ENCODE data around the gene GLCE. TPM values are rescaled to one million over a fixed set of nuclear protein-coding genes. Genes with fewer than 3 reads are reported as not detected.

The GLCE gene
- total RNA-seq, 1 donor from 2014 or later = 5.6 TPM

DNA sequence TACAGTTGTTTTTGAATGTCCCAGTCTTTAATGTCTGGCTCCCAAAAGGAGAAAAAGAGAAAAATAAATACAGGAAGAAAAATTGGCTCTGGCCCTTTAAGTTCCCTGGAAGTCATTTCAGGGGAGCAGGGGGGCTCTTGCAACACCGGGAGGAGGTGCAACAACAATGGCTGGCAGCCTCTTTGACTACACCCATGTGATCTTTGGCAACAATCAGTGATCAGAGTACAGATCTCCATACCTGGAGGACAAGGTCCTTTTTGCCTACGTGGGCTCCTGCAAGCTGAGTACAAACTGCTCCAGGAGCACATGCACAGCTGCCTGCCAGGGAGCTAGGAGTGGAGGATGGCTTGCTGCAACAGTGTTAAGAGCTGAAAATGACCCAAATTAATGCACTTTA lies 63.9 kb downstream of the GLCE start:
- CTCF ChIA-PET = no interaction called here
- POLR2A ChIA-PET = no interaction called here

DNA sequence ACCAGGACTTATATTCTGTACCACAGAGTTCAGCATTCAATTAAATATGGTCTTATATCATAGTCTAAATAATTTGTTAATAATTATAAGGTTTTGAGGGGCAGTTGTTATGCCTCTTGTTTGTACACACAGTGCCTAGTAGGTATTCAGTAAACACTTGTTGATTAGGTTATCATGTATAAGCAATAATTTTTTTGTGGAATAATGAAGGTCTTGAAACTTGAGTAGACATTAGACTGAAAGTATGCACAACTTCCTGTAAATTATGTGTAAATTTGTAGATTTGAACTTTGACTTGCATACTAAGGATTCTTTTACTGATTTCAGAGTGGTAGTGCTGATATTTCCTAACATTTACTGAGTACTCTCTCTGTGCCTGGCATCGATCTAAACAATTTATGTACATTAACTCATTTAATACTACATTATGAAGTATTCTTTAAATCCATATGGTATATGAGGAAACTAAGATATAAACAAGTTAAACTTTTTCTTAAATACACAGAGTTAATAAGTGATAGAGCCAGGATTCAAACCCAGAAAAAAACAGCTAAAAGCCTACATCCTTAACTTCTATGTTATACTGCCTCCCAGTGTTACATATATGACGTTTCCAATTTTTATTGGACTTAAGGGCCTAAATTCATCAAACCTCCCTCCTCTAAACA lies 65.1 kb downstream of the GLCE start:
- intact Hi-C loops (cut with micrococcal nuclease) = no loop called here
- H3K9me3 Mint-ChIP-seq = peaks cover 19% of the 10 kb centered on the region
- no peaks in the 10 kb centered on the region for H3K4me1 Mint-ChIP-seq
- DNase-seq (no peak), ATAC-seq (ENCODE audit: low read depth) (no peak)
- CTCF ChIA-PET = no interaction called here
- no peaks in the 10 kb centered on the region for H3K27me3 Mint-ChIP-seq
- no peak for TF ChIP-seq CTCF (IDR thresholded peaks at IDR 0.05)
- POLR2A ChIA-PET = interaction anchor here (0.5 kb wide), 1 partner anchor 1002 kb away, joined by 3 read pairs; no protein-coding TSS in a partner anchor
- H3K4me3 Mint-ChIP-seq = no peak overlapping the region
- H3K27ac Mint-ChIP-seq = no peak overlapping the region
- H3K36me3 Mint-ChIP-seq (ENCODE audit: low read depth) = peaks cover 27% of the 10 kb centered on the region

More for the DNA sequence above, 63.9 kb downstream of the GLCE start:
- intact Hi-C loops (cut with micrococcal nuclease) = no loop called here
- Mint-ChIP-seq H3K4me3 (no peak overlapping the region), H3K9me3 (peaks cover 20% of the 10 kb centered on the region), H3K36me3 (ENCODE audit: low read depth) (peaks cover 30% of the 10 kb centered on the region), H3K27ac (no peak overlapping the region), H3K4me1 (no peaks in the 10 kb centered on the region), H3K27me3 (no peaks in the 10 kb centered on the region)
- DNase-seq (no peak), ATAC-seq (ENCODE audit: low read depth) (no peak)
- TF ChIP-seq CTCF (IDR thresholded peaks at IDR 0.05) = no peak

- Mint-ChIP-seq H3K4me1 (no peaks in the 10 kb centered on the region), H3K9me3 (peaks cover 16% of the 10 kb centered on the region), H3K36me3 (ENCODE audit: low read depth) (peaks cover 25% of the 10 kb centered on the region), H3K27me3 (no peaks in the 10 kb centered on the region), H3K27ac (no peak overlapping the region), H3K4me3 (no peak overlapping the region)
- ChIA-PET POLR2A (no interaction called here), CTCF (no interaction called here)
- DNase-seq (no peak), ATAC-seq (ENCODE audit: low read depth) (no peak)
- TF ChIP-seq CTCF (IDR thresholded peaks at IDR 0.05) = no peak
- intact Hi-C loops (cut with micrococcal nuclease) = no loop called here
These were observed 65.6 kb downstream of the GLCE start for GRCh38 chr15:69226023-69226355.

DNA sequence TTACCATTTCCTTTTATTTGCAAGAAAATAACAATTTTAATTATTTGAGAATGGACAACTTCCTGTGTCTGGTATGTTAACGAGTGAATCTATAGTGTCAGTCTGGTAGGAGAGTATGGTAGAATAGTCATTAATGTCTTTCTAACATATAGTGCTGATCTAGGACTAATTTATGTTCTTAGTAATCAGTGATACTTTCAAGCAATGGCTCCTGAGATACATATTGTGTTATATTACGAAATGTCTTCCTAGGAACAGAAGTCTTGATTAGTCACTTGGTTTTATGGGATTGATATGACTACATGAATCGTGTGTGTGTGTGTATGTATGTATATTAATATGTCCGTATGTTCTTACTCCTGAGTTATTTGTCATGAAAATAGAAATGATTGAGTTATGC lies 71.7 kb downstream of the GLCE start:
- Mint-ChIP-seq H3K27ac (no peak overlapping the region), H3K4me1 (no peaks in the 10 kb centered on the region), H3K9me3 (no peaks in the 10 kb centered on the region), H3K36me3 (ENCODE audit: low read depth) (peaks cover 10% of the 10 kb centered on the region), H3K27me3 (peaks cover 2% of the 10 kb centered on the region), H3K4me3 (no peak overlapping the region)
- DNase-seq (no peak), ATAC-seq (ENCODE audit: low read depth) (no peak)
- ChIA-PET CTCF (no interaction called here), POLR2A (no interaction called here)
- intact Hi-C loops (cut with micrococcal nuclease) = no loop called here
- no peak for TF ChIP-seq CTCF (IDR thresholded peaks at IDR 0.05)

DNA sequence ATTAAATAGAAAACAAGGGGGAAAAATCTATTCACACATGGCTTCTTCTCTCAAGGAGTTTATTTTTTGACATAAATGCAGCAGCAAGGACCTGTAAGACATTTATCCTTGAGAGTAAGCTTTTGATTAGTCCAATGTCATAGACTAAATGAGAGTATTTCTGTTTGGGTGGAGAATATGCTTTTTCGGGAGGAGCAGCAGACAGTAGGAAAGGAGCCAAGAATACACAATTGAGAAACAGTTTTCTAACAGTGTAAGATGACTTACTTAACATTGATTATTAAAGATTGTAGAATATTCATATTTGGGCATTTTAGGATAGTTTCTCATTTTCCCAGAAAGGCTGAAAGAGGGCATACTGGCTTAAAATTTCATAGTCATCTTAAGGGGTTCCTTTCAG lies 72.3 kb downstream of the GLCE start:
- intact Hi-C loops (cut with micrococcal nuclease) = no loop called here
- H3K4me1 Mint-ChIP-seq = no peaks in the 10 kb centered on the region
- DNase-seq (no peak), ATAC-seq (ENCODE audit: low read depth) (no peak)
- ChIA-PET CTCF (no interaction called here), POLR2A (no interaction called here)
- peaks cover 10% of the 10 kb centered on the region for H3K36me3 Mint-ChIP-seq (ENCODE audit: low read depth)
- no peak overlapping the region for H3K4me3 Mint-ChIP-seq
- H3K27ac Mint-ChIP-seq = no peak overlapping the region
- no peaks in the 10 kb centered on the region for H3K9me3 Mint-ChIP-seq
- TF ChIP-seq CTCF (IDR thresholded peaks at IDR 0.05) = no peak
- H3K27me3 Mint-ChIP-seq = peaks cover 2% of the 10 kb centered on the region

Measured in activated B cell treated with CpG ODN at 0.5 μM for 24 hours (primary cell).